Measurements from ENCODE around the gene PPP1R13L. TPM values are rescaled to one million over a fixed set of nuclear protein-coding genes. Genes with fewer than 3 reads are reported as not detected.
A peak's percentile ranks its signal among the peaks of the same experiment; 100 is the strongest.
"Not testable (repeated sequence)": the region's sequence is repeated elsewhere in the genome, so short reads cannot be mapped to it uniquely, and the experiment has no call there.

Gene PPP1R13L
- total RNA-seq, 1 donor from 2014 or later: 111 TPM

GRCh38 chr19:45440259-45440638, 35.4 kb upstream of the PPP1R13L start:
- H3K4me1 ChIP-seq: peaks cover 26% of the 10 kb centered on the region
- no peak for TF ChIP-seq CTCF (IDR thresholded peaks at IDR 0.05)
- no peak for TF ChIP-seq POLR2AphosphoS5 (IDR thresholded peaks at IDR 0.05; ENCODE audit: insufficient read depth in 1 of 2, low read depth in 1 of 2)
- TF ChIP-seq POLR2A (IDR thresholded peaks at IDR 0.05): no peak
- H3K9me3 ChIP-seq: no peaks in the 10 kb centered on the region
- peak overlapping the region; percentile 61 to 81 for H3K4me3 ChIP-seq
- no peak for DNase-seq (ENCODE audit: extremely low spot score in 2 of 2)
- no peaks in the 10 kb centered on the region for H3K27me3 ChIP-seq
- H3K36me3 ChIP-seq: no peaks in the 10 kb centered on the region
- peak overlapping the region; percentile 98 for H3K27ac ChIP-seq
- intact Hi-C loops (cut with DNase I): no loop called here

- no peaks in the 10 kb centered on the region for H3K9me3 ChIP-seq
- no peak for DNase-seq (ENCODE audit: extremely low spot score in 2 of 2)
Measured at GRCh38 chr19:45439569-45440258, 34.8 kb upstream of the PPP1R13L start.

GRCh38 chr19:45439190-45439568, 34.3 kb upstream of the PPP1R13L start:
- Histone ChIP-seq H3K27ac (peak overlapping the region; percentile 98), H3K9me3 (no peaks in the 10 kb centered on the region), H3K4me1 (peaks cover 17% of the 10 kb centered on the region), H3K36me3 (no peaks in the 10 kb centered on the region), H3K4me3 (peak overlapping the region; percentile 61 to 81), H3K27me3 (no peaks in the 10 kb centered on the region)
- intact Hi-C loops (cut with DNase I): loop anchor here (2.0 kb wide), 1 partner anchor 40 kb away; no protein-coding TSS in a partner anchor
- TF ChIP-seq CTCF (IDR thresholded peaks at IDR 0.05) (no peak), POLR2AphosphoS5 (IDR thresholded peaks at IDR 0.05; ENCODE audit: insufficient read depth in 1 of 2, low read depth in 1 of 2) (no peak), POLR2A (IDR thresholded peaks at IDR 0.05) (no peak)
- DNase-seq (ENCODE audit: extremely low spot score in 2 of 2): no peak

More at GRCh38 chr19:45439569-45440258, 34.8 kb upstream of the PPP1R13L start:
- intact Hi-C loops (cut with DNase I): loop anchor here (2.0 kb wide), 1 partner anchor 39 kb away; no protein-coding TSS in a partner anchor
- Histone ChIP-seq H3K4me1 (peaks cover 22% of the 10 kb centered on the region), H3K27ac (peak overlapping the region; percentile 98), H3K4me3 (peak overlapping the region; percentile 61 to 81), H3K27me3 (no peaks in the 10 kb centered on the region), H3K36me3 (no peaks in the 10 kb centered on the region)
- TF ChIP-seq CTCF (IDR thresholded peaks at IDR 0.05) (peak; percentile 99 to 100 (median 100)), POLR2A (IDR thresholded peaks at IDR 0.05) (no peak), POLR2AphosphoS5 (IDR thresholded peaks at IDR 0.05; ENCODE audit: insufficient read depth in 1 of 2, low read depth in 1 of 2) (peak in 1 of 2 donors; percentile 67)

- Histone ChIP-seq H3K36me3 (no peaks in the 10 kb centered on the region), H3K27ac (no peak overlapping the region), H3K4me3 (no peak overlapping the region), H3K27me3 (no peaks in the 10 kb centered on the region), H3K4me1 (peaks cover 9% of the 10 kb centered on the region), H3K9me3 (no peaks in the 10 kb centered on the region)
- no peak for DNase-seq (ENCODE audit: extremely low spot score in 2 of 2)
- TF ChIP-seq CTCF (IDR thresholded peaks at IDR 0.05) (no peak), POLR2AphosphoS5 (IDR thresholded peaks at IDR 0.05; ENCODE audit: insufficient read depth in 1 of 2, low read depth in 1 of 2) (no peak), POLR2A (IDR thresholded peaks at IDR 0.05) (no peak)
- intact Hi-C loops (cut with DNase I): no loop called here
Measured at GRCh38 chr19:45437328-45437727, 32.5 kb upstream of the PPP1R13L start.

- H3K9me3 ChIP-seq; intact Hi-C loops (cut with DNase I); DNase-seq (ENCODE audit: extremely low spot score in 2 of 2); H3K36me3 ChIP-seq; H3K27ac ChIP-seq; H3K27me3 ChIP-seq; H3K4me3 ChIP-seq: not testable (repeated sequence)
- peaks cover 18% of the 10 kb centered on the region for H3K4me1 ChIP-seq
Measured at GRCh38 chr19:45432543-45432942, 27.7 kb upstream of the PPP1R13L start.

GRCh38 chr19:45431008-45431407, 26.1 kb upstream of the PPP1R13L start:
- not testable (repeated sequence) for DNase-seq (ENCODE audit: extremely low spot score in 2 of 2); H3K27ac ChIP-seq

GRCh38 chr19:45429896-45430295, 25.0 kb upstream of the PPP1R13L start:
- H3K27ac ChIP-seq; H3K9me3 ChIP-seq; intact Hi-C loops (cut with DNase I): not testable (repeated sequence)

More at GRCh38 chr19:45431008-45431407, 26.1 kb upstream of the PPP1R13L start:
- H3K27me3 ChIP-seq; H3K36me3 ChIP-seq; H3K4me3 ChIP-seq; H3K9me3 ChIP-seq; intact Hi-C loops (cut with DNase I): not testable (repeated sequence)
- H3K4me1 ChIP-seq: peaks cover 25% of the 10 kb centered on the region

More at GRCh38 chr19:45429896-45430295, 25.0 kb upstream of the PPP1R13L start:
- not testable (repeated sequence) for H3K27me3 ChIP-seq; H3K4me3 ChIP-seq; DNase-seq (ENCODE audit: extremely low spot score in 2 of 2); H3K36me3 ChIP-seq
- H3K4me1 ChIP-seq: peaks cover 25% of the 10 kb centered on the region

All from vagina (tissue), 2 donors.